Neutrophil (primary cell): ENCODE data around the gene GABRP.

Source experiments
- H3K27ac ChIP-seq: fragments of 200-600 bp; sonication (generic); 2 replicates; pipeline ENCODE4 v1.5.1; 2016; ENCODE audit warnings: mild to moderate bottlenecking, moderate library complexity
- H3K27me3 ChIP-seq: fragments of 200-600 bp; sonication (generic); 2 replicates; pipeline ENCODE4 v1.6.0; 2016; ENCODE audit warnings: mild to moderate bottlenecking
- H3K36me3 ChIP-seq: fragments of 200-600 bp; sonication (generic); 2 replicates; pipeline ENCODE4 v1.5.1; 2017
- H3K4me1 ChIP-seq, 2 experiments: fragments of 200-600 bp in 1 of 2; sonication (generic) in 1 of 2; 1 replicate in 1 of 2; 2 replicates in 1 of 2; pipeline versions ENCODE4 v1.5.1 to v1.6.1; 2013 to 2016; ENCODE audit warnings: low read depth in 1 of 2, low read length in 1 of 2, mild to moderate bottlenecking in 1 of 2, moderate library complexity in 1 of 2; ENCODE audit not compliant: control insufficient read depth in 1 of 2, insufficient read depth in 1 of 2
- H3K4me3 ChIP-seq, 2 experiments: fragments of 200-600 bp in 1 of 2; sonication (generic) in 1 of 2; 1 replicate in 1 of 2; 2 replicates in 1 of 2; pipeline ENCODE4 v1.5.1; 2013 to 2016; ENCODE audit warnings: low read depth in 1 of 2, low read length in 1 of 2, mild to moderate bottlenecking in 1 of 2, moderate library complexity in 1 of 2
- H3K9me3 ChIP-seq: fragments of 200-600 bp; sonication (generic); 2 replicates; pipeline ENCODE4 v1.5.1; 2016
- CTCF ChIP-seq: fragments of 200-600 bp; sonication (generic); IDR thresholded peaks from 2 replicates; pipeline ENCODE4 v1.5.1; 2016; ENCODE audit warnings: antibody characterized with exemption

The GABRP gene

DNA sequence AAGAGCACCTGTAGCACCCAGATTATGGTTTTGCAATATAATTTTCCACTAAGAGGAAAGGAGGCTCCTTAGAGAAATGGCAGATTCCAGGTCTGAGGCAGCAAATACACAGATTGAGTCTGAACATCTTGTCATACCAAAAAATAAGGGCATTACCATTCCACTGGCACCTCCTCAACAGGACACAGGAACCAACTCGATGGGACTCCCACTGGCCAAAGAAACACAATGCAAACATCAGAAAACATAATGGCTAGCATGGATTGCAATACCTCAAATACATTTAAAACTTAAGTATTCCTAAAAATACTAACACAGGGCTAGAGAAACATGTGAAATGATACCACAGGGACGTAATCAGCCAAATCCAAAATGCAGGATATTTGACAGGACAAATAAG lies 65.8 kb downstream of the GABRP start:
- Histone ChIP-seq H3K9me3 (no peaks in the 10 kb centered on the region), H3K27ac (no peak overlapping the region), H3K4me1 (no peaks in the 10 kb centered on the region), H3K36me3 (no peaks in the 10 kb centered on the region), H3K4me3 (no peak overlapping the region), H3K27me3 (no peaks in the 10 kb centered on the region)
- TF ChIP-seq CTCF, result no peak

GRCh38 chr5:170854566-170854965 lies 71.0 kb downstream of the GABRP start:
- H3K27me3 ChIP-seq, result peaks cover under 1% of the 10 kb centered on the region
- no peak overlapping the region for H3K27ac ChIP-seq
- H3K4me3 ChIP-seq, result no peak overlapping the region
- TF ChIP-seq CTCF, result no peak
- no peaks in the 10 kb centered on the region for H3K36me3 ChIP-seq
- no peaks in the 10 kb centered on the region for H3K9me3 ChIP-seq
- no peaks in the 10 kb centered on the region for H3K4me1 ChIP-seq

DNA sequence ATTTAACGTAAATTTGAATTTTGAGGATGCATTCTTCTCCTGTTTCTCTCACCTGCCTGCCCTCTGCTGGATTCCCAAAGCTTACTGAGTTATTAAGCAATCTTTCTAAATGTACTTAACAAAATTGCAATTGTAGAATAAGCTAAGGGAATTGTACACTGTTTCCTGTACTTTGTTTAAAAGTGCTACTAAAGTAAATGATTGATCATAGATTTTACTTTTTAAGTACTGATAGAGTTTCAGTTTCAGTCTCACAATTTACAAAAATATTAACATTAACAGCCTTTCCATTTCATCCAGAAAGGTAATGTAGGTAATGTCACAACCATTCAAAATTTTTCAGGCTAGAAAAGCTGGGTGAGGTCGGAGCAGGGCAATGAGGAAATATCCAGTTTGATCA lies 73.5 kb downstream of the GABRP start:
- H3K27me3 ChIP-seq, result peaks cover 24% of the 10 kb centered on the region
- H3K36me3 ChIP-seq, result no peaks in the 10 kb centered on the region
- TF ChIP-seq CTCF, result no peak
- peaks cover 7% of the 10 kb centered on the region for H3K9me3 ChIP-seq
- H3K4me1 ChIP-seq, result peaks cover 0 to 4% of the 10 kb centered on the region in 2 experiments
- H3K27ac ChIP-seq, result no peak overlapping the region
- H3K4me3 ChIP-seq, result no peak overlapping the region

DNA sequence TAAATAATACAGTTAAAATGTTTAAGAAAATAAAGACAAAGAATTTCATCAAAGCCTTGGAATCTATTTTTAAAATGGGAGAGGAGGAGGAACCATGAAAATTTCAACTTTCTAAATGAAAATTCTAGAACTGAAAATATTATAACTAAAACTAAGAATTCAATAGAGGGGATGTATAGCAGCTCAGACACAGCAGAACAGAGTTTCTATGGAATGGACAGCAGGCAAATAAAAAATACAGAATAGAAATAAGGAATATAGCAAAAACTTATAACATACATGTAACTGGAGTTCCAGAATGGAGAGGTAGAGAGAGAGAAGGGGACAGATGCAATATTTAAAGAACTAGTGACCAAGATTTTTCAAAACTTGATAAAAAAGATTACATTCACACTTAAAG lies 76.9 kb downstream of the GABRP start:
- Histone ChIP-seq H3K27ac (no peak overlapping the region), H3K9me3 (peaks cover 7% of the 10 kb centered on the region), H3K36me3 (no peaks in the 10 kb centered on the region), H3K4me3 (no peak overlapping the region), H3K27me3 (peaks cover 46% of the 10 kb centered on the region), H3K4me1 (peaks cover 9 to 13% of the 10 kb centered on the region in 2 experiments)
- no peak for TF ChIP-seq CTCF

DNA sequence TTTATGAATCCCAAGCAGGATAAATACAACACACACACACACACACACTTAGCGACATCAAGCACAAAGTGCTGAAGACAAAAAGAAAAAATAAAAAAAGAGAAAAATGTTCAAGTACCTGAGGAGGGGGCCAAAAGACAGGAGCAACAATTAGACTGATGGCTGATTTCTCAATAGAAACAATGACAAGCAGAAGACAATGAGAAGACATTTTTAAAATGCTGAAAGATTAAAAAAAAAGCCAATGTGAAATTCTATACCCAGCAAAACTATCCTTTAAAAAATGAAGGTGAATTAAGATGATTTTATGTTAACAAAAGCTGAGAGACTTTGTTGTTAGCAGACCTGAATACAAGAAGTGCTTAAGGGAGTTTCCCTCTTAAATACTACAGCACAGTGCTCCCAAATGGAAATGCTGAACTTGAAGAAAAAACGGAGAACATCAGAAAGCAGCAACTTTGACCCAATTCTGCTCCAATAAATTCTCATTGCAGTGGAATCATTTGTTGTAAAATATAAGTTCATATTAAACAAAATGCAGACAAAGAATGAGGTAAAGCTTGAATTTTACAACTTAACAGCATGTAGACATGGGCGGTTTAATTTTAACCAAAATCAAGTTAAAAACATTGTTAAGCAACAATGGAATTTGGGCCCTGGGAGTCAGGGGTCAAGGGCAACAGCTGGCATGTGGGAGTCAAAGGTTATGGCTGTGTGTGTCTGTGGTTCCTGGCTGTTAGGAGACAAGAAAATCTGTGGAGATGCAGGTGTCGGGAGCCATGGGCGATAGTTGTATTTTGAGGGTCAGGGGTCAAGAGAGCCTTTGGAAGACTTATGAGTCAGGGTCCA lies 77.5 kb downstream of the GABRP start:
- Histone ChIP-seq H3K4me1 (peaks cover 9 to 13% of the 10 kb centered on the region in 2 experiments), H3K27me3 (peaks cover 46% of the 10 kb centered on the region), H3K36me3 (no peaks in the 10 kb centered on the region), H3K9me3 (peaks cover 7% of the 10 kb centered on the region), H3K4me3 (no peak overlapping the region), H3K27ac (no peak overlapping the region)
- no peak for TF ChIP-seq CTCF
